Progenitor cell of endocrine pancreas (in vitro differentiated cells): ENCODE results near the gene MKNK2. TPM values are rescaled to one million over a fixed set of nuclear protein-coding genes. Genes with fewer than 3 reads are reported as not detected.

ENCODE experiments used
- DNase-seq: peaks from one replicate; pipeline ENCODE4 v3.0.0; 2021; ENCODE audit warnings: low spot score; ENCODE audit not compliant: unreplicated experiment
- H3K27ac Mint-ChIP-seq: 2 replicates; pipeline ENCODE4 v1.8.0; 2021; ENCODE audit warnings: mild to moderate bottlenecking, moderate library complexity, mixed read lengths
- H3K27me3 Mint-ChIP-seq: 2 replicates; pipeline ENCODE4 v1.8.0; 2021; ENCODE audit warnings: mixed read lengths
- H3K36me3 Mint-ChIP-seq: 2 replicates; pipeline ENCODE4 v1.8.0; 2022; ENCODE audit warnings: mixed read lengths; ENCODE audit not compliant: insufficient read depth
- H3K4me1 Mint-ChIP-seq: 2 replicates; pipeline ENCODE4 v1.8.0; 2021; ENCODE audit warnings: low read depth, mixed read lengths
- H3K4me3 Mint-ChIP-seq: 2 replicates; pipeline ENCODE4 v1.8.0; 2021; ENCODE audit warnings: low read depth, mild to moderate bottlenecking, moderate library complexity, mixed read lengths
- H3K9me3 Mint-ChIP-seq: 2 replicates; pipeline ENCODE4 v1.8.0; 2021; ENCODE audit warnings: low read depth, mixed read lengths
- CTCF ChIP-seq: fragments of 200-600 bp; sonication (generic); IDR thresholded peaks from one replicate; pipeline ENCODE4 v1.5.0; 2021; ENCODE audit warnings: antibody characterized with exemption, mild to moderate bottlenecking; ENCODE audit not compliant: unreplicated experiment
- total RNA-seq: library from RNA; stranded (reverse); gene quantifications from 2 replicates; pipeline ENCODE4 v1.2.1, GENCODE V29; 2021

MKNK2 gene
- total RNA-seq, 1 donor from 2014 or later, result 163 TPM

GRCh38 chr19:2013683-2013961 lies 37.4 kb downstream of the MKNK2 start:
- no peak for DNase-seq
- Mint-ChIP-seq H3K9me3 (no peaks in the 10 kb centered on the region), H3K4me1 (peaks cover 2% of the 10 kb centered on the region), H3K4me3 (peak overlapping the region; percentile 35), H3K27ac (no peak overlapping the region), H3K36me3 (peaks cover 16% of the 10 kb centered on the region), H3K27me3 (no peaks in the 10 kb centered on the region)
- TF ChIP-seq CTCF, result no peak

GRCh38 chr19:2012941-2013682 lies 37.9 kb downstream of the MKNK2 start:
- Mint-ChIP-seq H3K4me3 (peak overlapping the region; percentile 53), H3K36me3 (peaks cover 16% of the 10 kb centered on the region), H3K27me3 (no peaks in the 10 kb centered on the region), H3K27ac (no peak overlapping the region), H3K4me1 (peaks cover 2% of the 10 kb centered on the region), H3K9me3 (no peaks in the 10 kb centered on the region)
- no peak for TF ChIP-seq CTCF
- no peak for DNase-seq

- Mint-ChIP-seq H3K4me3 (no peak overlapping the region), H3K36me3 (peaks cover 16% of the 10 kb centered on the region), H3K27me3 (no peaks in the 10 kb centered on the region), H3K9me3 (no peaks in the 10 kb centered on the region), H3K4me1 (peaks cover 2% of the 10 kb centered on the region), H3K27ac (peak overlapping the region; percentile 54)
- no peak for DNase-seq
- TF ChIP-seq CTCF, result no peak
Measured at GRCh38 chr19:2011169-2011568, 39.9 kb downstream of the MKNK2 start.

GRCh38 chr19:2010135-2010668 lies 40.8 kb downstream of the MKNK2 start:
- no peak for TF ChIP-seq CTCF
- Mint-ChIP-seq H3K4me3 (no peak overlapping the region), H3K4me1 (peaks cover 2% of the 10 kb centered on the region), H3K36me3 (peaks cover 16% of the 10 kb centered on the region), H3K9me3 (no peaks in the 10 kb centered on the region), H3K27me3 (no peaks in the 10 kb centered on the region), H3K27ac (no peak overlapping the region)
- no peak for DNase-seq

GRCh38 chr19:2003874-2004273 lies 47.2 kb downstream of the MKNK2 start:
- Mint-ChIP-seq H3K27me3 (no peaks in the 10 kb centered on the region), H3K36me3 (peaks cover 10% of the 10 kb centered on the region), H3K4me1 (peaks cover 4% of the 10 kb centered on the region), H3K4me3 (no peak overlapping the region), H3K27ac (no peak overlapping the region), H3K9me3 (no peaks in the 10 kb centered on the region)
- DNase-seq, result no peak
- no peak for TF ChIP-seq CTCF
